Lower leg skin (tissue), 3 donors: ENCODE measurements around the gene MLLT3.

ENCODE experiments used
- CTCF ChIP-seq, 3 donors: fragments of 450-650 bp; IDR thresholded peaks; one replicate each; pipeline ENCODE4 v1.5.1; 2016; ENCODE audit warnings: antibody characterized with exemption in 3 of 3, mild to moderate bottlenecking in 3 of 3, moderate library complexity in 2 of 3
- POLR2A ChIP-seq, 2 donors: fragments of 450-650 bp; IDR thresholded peaks; one replicate each; pipeline ENCODE4 v1.6.1; 2016 to 2017; ENCODE audit warnings: antibody characterized with exemption in 2 of 2, mild to moderate bottlenecking in 1 of 2, moderate library complexity in 1 of 2

- TF ChIP-seq CTCF (IDR thresholded peaks at IDR 0.05) (no peak), POLR2A (IDR thresholded peaks at IDR 0.05) (no peak)
These were observed 302.5 kb downstream of the MLLT3 start for GRCh38 chr9:20319641-20320337.
